ENCODE measurements around the gene TMEM167A.

Gene TMEM167A

DNA sequence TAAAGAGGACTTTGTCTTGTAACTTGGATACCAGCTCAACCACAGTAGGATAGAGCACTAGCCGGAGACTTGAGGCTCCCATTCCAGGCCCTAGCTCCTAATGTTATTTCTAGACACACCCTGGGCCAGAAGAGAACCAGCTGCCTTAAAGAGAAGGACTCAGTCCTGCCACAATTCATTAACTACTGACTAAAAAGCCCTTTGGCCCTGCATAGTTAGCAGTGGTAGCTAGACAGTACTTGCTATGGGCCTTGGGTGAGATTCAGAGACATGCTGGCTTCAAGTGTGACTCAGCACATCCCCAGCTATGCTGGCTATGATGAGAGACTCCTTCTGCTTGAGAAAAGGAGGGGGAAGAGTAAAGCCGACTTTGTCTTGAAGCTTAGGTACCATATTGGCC is 47.3 kb downstream of the TMEM167A start:
- no peak for TF ChIP-seq RAD21 (IDR thresholded peaks at IDR 0.05; ENCODE audit: low read depth)
- no peak for TF ChIP-seq NFIC (IDR thresholded peaks at IDR 0.05)
- no peak for TF ChIP-seq MAX (IDR thresholded peaks at IDR 0.05)
- no peak for TF ChIP-seq CREB1 (IDR thresholded peaks at IDR 0.05; ENCODE audit: low read depth)
- TF ChIP-seq TAF1 (IDR thresholded peaks at IDR 0.05; ENCODE audit: low read depth): no peak
- no peak for TF ChIP-seq YY1 (IDR thresholded peaks at IDR 0.05; ENCODE audit: low read depth)
- TF ChIP-seq USF1 (IDR thresholded peaks at IDR 0.05): no peak
- TF ChIP-seq EP300 (IDR thresholded peaks at IDR 0.05; ENCODE audit: borderline replicate concordance): no peak
- TF ChIP-seq, protein P1, sequence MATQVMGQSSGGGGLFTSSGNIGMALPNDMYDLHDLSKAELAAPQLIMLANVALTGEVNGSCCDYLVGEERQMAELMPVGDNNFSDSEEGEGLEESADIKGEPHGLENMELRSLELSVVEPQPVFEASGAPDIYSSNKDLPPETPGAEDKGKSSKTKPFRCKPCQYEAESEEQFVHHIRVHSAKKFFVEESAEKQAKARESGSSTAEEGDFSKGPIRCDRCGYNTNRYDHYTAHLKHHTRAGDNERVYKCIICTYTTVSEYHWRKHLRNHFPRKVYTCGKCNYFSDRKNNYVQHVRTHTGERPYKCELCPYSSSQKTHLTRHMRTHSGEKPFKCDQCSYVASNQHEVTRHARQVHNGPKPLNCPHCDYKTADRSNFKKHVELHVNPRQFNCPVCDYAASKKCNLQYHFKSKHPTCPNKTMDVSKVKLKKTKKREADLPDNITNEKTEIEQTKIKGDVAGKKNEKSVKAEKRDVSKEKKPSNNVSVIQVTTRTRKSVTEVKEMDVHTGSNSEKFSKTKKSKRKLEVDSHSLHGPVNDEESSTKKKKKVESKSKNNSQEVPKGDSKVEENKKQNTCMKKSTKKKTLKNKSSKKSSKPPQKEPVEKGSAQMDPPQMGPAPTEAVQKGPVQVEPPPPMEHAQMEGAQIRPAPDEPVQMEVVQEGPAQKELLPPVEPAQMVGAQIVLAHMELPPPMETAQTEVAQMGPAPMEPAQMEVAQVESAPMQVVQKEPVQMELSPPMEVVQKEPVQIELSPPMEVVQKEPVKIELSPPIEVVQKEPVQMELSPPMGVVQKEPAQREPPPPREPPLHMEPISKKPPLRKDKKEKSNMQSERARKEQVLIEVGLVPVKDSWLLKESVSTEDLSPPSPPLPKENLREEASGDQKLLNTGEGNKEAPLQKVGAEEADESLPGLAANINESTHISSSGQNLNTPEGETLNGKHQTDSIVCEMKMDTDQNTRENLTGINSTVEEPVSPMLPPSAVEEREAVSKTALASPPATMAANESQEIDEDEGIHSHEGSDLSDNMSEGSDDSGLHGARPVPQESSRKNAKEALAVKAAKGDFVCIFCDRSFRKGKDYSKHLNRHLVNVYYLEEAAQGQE (IDR thresholded peaks at IDR 0.05; ENCODE audit: low read depth): no peak
- TF ChIP-seq CEBPB (IDR thresholded peaks at IDR 0.05): no peak

DNA sequence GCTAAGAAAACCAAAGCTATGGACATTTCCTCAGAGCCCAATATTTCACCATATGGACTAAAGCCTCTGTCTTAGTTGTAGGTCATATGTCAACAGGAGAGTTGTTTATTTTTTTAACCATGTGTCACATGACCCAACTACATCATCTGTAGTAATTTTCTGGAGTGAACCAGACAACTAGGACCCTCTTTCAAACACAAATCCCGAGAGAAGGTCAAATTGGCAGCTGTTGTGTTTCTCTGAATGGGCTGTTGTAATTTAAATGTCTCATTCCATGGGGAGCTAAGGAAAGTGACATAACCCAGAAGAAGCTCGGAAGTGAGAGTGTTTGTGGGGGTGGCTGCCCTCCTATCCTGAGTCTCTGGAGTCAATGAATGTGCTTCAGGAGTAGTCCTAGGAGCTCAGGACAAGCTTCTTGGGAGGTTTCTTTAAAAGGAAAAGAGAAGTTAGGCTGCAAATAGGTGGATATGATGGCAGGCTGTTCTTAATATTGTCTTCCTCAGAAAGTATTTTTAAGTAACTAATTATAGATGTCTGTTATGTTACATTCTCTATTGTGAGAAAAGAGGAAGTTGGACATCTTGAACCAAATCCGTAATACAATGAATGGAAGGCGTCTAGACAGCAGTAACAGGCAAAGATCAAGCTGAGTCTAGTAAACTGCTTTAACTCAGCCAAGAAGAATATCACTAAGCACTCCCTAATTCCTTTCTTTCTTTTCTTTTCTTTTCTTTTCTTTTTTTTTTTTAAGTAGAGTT is 50.1 kb downstream of the TMEM167A start:
- no peak for TF ChIP-seq RAD21 (IDR thresholded peaks at IDR 0.05; ENCODE audit: low read depth)
- TF ChIP-seq TAF1 (IDR thresholded peaks at IDR 0.05; ENCODE audit: low read depth): no peak

DNA sequence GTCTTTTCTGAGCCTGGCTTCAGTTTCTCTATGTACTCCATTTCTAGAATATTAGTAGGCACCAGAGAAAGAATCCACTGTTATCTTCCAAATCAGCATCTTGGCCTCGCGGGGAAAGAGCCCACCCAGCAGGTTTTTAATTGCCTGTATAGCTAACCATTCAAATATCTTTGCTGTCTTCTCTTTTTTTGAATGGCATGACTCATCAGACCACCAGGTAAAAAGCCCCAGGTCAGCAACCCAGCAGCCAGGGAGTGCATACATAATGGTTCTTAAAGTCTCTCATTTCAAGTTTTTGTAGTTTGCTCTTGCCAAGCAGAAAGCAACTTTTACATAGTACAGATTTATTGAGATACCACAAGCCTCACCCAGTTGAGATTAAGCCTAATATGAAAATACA is 50.7 kb downstream of the TMEM167A start:
- TF ChIP-seq TEAD4 (IDR thresholded peaks at IDR 0.05) (no peak), EP300 (IDR thresholded peaks at IDR 0.05; ENCODE audit: borderline replicate concordance) (no peak), CEBPB (IDR thresholded peaks at IDR 0.05) (no peak), TCF12 (IDR thresholded peaks at IDR 0.05; ENCODE audit: low read depth) (no peak), USF1 (IDR thresholded peaks at IDR 0.05) (no peak), TAF1 (IDR thresholded peaks at IDR 0.05; ENCODE audit: low read depth) (no peak), YY1 (IDR thresholded peaks at IDR 0.05; ENCODE audit: low read depth) (no peak), FOXM1 (IDR thresholded peaks at IDR 0.05; ENCODE audit: borderline replicate concordance, low read depth) (no peak), RAD21 (IDR thresholded peaks at IDR 0.05; ENCODE audit: low read depth) (no peak), NFIC (IDR thresholded peaks at IDR 0.05) (no peak), ZBTB7A (IDR thresholded peaks at IDR 0.05; ENCODE audit: low read depth) (no peak), CREB1 (IDR thresholded peaks at IDR 0.05; ENCODE audit: low read depth) (no peak), MAX (IDR thresholded peaks at IDR 0.05) (no peak), EGR1 (IDR thresholded peaks at IDR 0.05) (no peak)
- TF ChIP-seq, protein P1 (IDR thresholded peaks at IDR 0.05; ENCODE audit: low read depth): no peak

DNA sequence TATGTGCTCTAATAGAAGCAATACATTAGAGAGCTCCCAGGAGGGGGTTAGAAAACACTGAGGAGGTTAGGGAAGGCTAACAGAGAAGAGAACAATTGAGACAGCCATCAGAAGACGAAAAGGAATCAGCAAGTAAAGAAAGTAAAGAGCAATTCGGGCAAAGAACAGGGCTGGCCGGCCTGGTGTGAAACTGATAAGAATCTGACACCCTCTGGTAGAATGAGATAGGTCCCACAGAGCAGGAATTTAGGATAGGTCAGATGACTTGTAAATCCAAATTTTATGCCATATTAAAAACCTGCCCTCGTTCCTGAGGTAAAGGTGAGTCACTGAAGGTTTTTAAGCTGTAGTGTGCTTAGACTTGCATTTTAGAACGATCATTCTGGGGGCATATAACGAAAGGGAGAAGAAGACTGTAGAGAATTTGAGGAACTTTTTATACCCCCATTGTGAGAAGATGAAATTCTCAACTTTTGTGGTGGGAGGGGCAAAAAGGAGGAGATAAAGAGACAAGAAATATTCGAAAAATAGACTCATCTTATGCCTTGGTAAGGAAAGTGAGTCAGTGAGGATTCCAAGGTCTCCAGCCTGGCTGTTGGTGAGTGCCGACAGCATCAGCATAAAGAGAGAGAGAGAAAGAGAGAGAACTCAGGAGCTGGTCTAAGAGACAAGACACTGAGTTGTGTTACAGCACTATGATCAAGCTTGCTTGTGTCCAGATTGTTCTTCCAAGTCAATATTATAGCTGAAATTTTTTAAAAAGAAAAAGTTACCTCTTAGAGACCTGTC is 51.3 kb downstream of the TMEM167A start:
- no peak for TF ChIP-seq NFIC (IDR thresholded peaks at IDR 0.05)
- no peak for TF ChIP-seq TEAD4 (IDR thresholded peaks at IDR 0.05)
- TF ChIP-seq EP300 (IDR thresholded peaks at IDR 0.05; ENCODE audit: borderline replicate concordance): no peak
- no peak for TF ChIP-seq MAX (IDR thresholded peaks at IDR 0.05)
- TF ChIP-seq CEBPB (IDR thresholded peaks at IDR 0.05): no peak
- TF ChIP-seq ZBTB7A (IDR thresholded peaks at IDR 0.05; ENCODE audit: low read depth): no peak
- TF ChIP-seq RAD21 (IDR thresholded peaks at IDR 0.05; ENCODE audit: low read depth): no peak
- no peak for TF ChIP-seq TAF1 (IDR thresholded peaks at IDR 0.05; ENCODE audit: low read depth)
- TF ChIP-seq TCF12 (IDR thresholded peaks at IDR 0.05; ENCODE audit: low read depth): no peak
- TF ChIP-seq CREB1 (IDR thresholded peaks at IDR 0.05; ENCODE audit: low read depth): no peak
- no peak for TF ChIP-seq YY1 (IDR thresholded peaks at IDR 0.05; ENCODE audit: low read depth)
- TF ChIP-seq, protein P1 (IDR thresholded peaks at IDR 0.05; ENCODE audit: low read depth): no peak
- no peak for TF ChIP-seq USF1 (IDR thresholded peaks at IDR 0.05)
- no peak for TF ChIP-seq FOXM1 (IDR thresholded peaks at IDR 0.05; ENCODE audit: borderline replicate concordance, low read depth)
- no peak for TF ChIP-seq EGR1 (IDR thresholded peaks at IDR 0.05)

All from Ishikawa (cell line).